Gastroesophageal sphincter (tissue), 3 donors: Measurements from ENCODE around the gene MPST.

Experiments used
- CTCF ChIP-seq, 4 experiments: fragments of 200-600 bp in 2 of 4; fragments of 450-650 bp in 2 of 4; sonication (generic) in 1 of 4; IDR thresholded peaks; one replicate each; pipeline ENCODE4 v1.5.1; 2017 to 2019; ENCODE audit warnings: antibody characterized with exemption in 4 of 4, mild to moderate bottlenecking in 2 of 4, moderate library complexity in 2 of 4
- EP300 ChIP-seq: sonication (generic); formaldehyde crosslinking; IDR thresholded peaks from one replicate; pipeline ENCODE4 v1.6.1; 2017; ENCODE audit warnings: antibody characterized with exemption, mild to moderate bottlenecking
- POLR2A ChIP-seq, 2 donors: fragments of 450-650 bp; IDR thresholded peaks; one replicate each; pipeline ENCODE4 v1.6.1; 2017; ENCODE audit warnings: antibody characterized with exemption in 2 of 2, mild to moderate bottlenecking in 2 of 2, moderate library complexity in 1 of 2
- POLR2AphosphoS5 ChIP-seq: sonication (generic); formaldehyde crosslinking; IDR thresholded peaks from one replicate; pipeline ENCODE4 v1.6.1; 2017; ENCODE audit warnings: antibody characterized with exemption

- no peak for TF ChIP-seq CTCF (IDR thresholded peaks at IDR 0.05)
- no peak for TF ChIP-seq POLR2A (IDR thresholded peaks at IDR 0.05)
- TF ChIP-seq POLR2AphosphoS5 = no peak
- no peak for TF ChIP-seq EP300
These were observed 43.3 kb downstream of the MPST start for GRCh38 chr22:37062702-37063381.
